Stimulated activated CD4-positive, alpha-beta T cell treated with anti-CD3 and anti-CD28 coated beads, Interleukin-4, amount 100 ng/mL, for 48 hours (primary cell): ENCODE results near the gene MAP3K7.

Experiments used
- DNase-seq, 2 donors: peaks; one replicate each; pipeline ENCODE4 v3.0.0-alpha.2; 2020; ENCODE audit warnings: low read depth in 2 of 2

The MAP3K7 gene

DNA sequence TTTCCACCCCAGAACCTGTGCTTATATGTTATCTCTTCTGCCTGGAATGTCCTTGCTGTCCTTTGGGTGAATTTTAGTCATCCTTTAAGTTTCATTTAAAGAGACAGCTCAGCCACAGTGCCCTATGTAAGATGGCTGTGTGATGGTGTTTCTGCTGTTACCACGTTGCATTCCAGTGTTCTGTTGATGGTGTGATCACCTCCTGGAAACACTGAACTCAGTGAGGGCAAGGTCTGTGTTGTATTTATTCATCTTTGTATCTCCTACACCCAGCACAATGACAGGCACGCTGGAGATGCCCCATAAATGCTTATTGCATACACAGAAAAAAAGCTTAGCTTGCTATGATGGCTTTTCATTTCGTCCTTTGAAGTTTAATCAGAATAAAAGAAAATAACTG lies 102.5 kb downstream of the MAP3K7 start:
- no peak for DNase-seq

DNA sequence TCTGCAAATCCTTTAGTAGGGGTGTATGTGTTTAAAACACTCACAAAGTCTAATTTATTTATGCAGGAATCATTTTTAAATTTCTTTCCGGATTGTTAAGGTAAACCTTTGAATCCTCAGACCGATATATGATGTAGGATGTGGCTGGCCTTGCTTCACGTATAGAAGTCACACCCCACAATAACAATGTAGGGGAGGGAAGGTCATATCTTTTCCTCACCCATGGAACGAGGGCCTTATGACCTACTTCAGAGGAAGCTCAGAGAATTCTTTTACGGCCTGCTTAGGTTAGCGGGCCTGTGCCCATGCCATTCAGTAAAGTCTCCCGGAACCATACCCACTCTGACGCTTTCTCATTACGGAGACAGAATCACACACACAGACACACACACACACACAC lies 102.9 kb downstream of the MAP3K7 start:
- no peak for DNase-seq

DNA sequence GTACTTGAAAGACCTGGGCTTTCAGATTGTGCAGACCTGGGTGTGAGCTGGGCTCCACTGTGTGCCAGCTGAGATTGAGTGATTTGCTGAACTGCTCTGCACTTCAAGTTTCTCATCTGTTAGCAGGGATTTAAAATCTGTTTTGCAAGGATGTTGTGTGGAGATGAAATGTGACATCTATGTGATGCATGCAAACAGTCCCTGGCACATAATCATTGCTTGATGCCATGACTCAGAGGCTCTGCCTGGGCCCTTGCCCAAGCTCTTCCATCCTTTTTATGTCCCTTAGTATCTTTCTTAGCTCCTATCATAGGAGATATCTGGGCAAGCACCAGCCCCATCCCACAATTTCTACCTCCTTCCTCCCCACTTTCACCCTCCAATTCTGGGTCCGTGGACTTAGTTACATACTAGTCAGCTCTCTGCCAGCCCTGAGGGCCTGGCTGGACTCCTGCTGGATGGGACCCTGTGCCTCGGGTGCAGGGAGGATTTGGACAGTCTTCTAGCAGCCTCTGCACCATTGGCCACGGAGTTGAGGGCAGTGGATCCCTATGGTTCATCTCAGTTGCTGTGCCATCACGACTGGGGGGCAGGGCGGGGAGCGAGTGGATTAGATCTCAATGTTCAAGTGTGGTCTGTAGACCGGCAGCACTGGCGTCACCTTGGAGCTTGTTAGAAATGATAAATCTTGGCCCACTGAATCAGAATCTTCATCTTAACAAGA lies 103.6 kb downstream of the MAP3K7 start:
- no peak for DNase-seq

DNA sequence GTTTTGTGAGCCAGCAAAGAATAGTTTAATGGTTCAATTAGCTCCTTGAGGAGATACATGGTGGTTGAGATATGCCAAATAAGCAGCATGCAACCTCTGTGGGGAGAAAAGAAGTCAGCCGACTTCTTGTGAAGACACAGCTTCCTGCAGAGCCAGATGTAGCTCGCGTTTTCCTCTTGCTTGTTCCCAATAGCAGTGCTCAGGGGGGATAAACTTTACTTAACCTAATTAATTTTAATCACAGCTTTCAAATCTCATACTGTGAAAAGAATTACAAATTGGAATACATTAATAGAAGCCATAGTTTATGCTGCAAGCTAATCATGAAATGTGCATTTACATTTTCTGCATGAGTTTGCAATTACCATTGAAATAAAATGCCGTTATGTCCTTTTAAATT lies 106.2 kb downstream of the MAP3K7 start:
- no peak for DNase-seq

DNA sequence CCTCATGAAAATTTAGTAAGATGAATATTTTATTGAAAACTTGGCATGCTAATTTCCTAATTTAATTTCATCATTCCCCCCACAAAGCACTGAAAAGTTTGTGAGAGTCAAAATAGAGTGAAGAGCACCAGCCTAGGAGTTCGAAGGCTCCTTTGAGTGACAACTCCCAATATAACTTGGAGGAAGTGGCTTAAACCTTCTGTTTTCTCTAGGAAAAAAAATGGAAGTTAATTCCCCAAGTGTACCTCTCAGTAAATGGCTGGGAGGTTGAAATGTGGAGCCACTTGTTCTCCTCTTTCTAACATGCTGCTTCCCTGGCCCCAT lies 107.3 kb downstream of the MAP3K7 start:
- DNase-seq: no peak

DNA sequence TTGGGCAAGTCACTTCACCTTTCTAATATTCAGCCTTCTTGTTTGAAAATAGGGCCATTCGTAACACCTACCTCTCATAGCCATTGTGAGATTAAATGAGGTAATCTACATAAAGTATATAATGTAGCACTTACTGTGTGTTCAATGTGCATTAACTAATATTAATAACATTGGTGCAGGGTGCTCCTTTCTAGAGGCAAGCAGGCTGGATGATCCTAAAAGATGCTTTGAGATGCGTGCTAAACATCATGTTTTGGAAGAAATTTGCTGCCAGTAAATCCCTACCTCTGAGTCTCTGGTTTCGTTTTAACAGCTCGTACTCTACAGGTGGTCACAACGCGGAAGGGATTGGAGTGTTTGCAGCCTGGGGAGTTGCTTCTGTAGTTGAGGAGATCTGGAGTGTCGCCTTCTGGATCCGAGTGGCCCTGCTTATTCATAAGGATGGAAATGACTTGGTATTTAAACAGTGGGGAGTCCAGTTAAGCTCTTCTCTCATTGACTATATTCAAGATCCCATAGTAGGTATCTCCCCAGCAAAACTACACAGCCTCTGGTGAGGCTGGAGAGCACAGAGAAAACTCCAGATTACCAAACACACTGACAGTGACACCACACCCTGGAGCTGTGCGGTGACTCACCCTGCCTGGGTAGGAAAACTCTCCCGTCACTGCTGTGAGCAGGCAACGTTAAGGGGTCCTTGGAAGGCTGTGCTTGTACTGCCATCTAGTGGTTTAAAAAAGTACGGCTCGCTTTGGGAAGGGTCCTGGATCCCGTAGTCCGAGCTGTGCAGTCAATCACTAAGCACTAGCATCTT lies 107.9 kb downstream of the MAP3K7 start:
- DNase-seq: peak; percentile 66 to 84

DNA sequence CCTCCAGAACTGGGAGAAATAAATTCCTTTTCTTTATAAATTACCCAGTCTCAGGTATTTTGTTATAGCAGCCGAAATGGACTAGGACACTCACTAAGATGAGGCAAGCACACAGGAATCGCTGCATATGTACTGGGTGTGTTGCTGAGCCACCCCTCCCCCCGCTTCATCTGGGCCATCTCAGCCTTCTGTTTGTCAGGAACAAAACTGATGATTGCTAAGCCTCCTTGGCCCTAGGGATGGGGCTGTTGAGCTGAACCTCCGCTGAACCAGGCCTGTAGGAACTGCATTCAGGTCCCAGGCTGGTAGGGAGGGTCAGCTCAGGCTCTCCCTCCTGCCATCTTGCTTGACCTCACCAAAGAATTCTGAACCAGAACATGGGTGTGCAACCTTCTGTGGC lies 108.6 kb downstream of the MAP3K7 start:
- DNase-seq: no peak

DNA sequence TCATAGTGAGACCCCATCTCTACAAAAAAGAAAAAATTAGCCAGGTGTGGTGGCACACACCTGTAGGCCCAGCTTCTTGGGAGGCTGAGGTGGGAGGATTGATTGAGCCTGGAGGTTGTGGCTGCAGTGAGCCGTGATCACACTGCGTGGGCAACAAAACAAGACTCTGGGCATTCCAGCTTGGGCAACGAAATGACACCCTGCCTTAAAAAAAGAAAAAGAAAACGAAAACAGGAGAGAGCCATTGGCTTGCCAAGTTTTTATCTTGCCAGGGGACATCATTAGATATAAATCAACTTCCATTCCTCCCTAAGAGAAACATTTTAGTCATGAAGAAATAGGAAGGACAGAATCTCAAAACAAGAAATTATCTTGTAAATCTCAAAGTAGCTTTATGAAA lies 109.5 kb downstream of the MAP3K7 start:
- DNase-seq: no peak

DNA sequence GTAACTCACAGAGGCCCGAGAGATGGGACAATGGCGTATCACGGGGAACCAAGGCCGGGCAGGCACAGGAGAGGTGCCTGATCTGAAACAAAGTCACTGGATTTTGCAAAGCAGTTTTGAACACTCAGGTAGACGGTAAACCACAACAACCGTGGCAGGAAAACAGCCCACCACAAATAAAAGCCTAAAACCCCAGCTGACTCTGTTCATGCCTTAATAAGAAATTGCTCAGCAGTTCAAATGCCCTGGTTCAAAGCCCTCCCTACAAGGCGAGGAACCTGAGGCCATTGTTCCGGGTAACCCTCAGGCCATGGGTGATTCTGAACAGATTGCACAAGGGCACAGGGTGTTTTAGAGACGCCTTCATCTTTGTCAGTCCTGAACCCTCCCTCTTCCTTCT lies 114.2 kb downstream of the MAP3K7 start:
- no peak for DNase-seq

DNA sequence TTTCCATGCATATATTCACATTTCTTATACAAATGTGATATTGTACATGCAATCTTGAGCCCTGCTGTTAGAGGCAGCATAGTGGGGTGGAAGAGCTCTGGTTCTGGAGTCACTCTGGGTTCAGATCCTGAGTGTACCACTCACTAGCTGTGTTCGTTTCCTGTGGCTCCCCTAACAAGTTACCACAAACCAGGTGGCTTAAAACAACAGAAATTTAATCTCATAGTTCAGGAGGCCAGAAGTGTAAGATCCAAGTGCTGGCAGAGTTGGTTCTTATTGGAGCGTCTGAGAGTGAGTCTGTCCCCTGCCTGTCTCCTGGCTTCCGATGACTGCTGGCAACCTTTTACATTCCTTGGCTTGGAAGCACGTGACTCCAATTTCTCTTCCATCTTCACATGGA lies 115.6 kb downstream of the MAP3K7 start:
- DNase-seq: no peak

DNA sequence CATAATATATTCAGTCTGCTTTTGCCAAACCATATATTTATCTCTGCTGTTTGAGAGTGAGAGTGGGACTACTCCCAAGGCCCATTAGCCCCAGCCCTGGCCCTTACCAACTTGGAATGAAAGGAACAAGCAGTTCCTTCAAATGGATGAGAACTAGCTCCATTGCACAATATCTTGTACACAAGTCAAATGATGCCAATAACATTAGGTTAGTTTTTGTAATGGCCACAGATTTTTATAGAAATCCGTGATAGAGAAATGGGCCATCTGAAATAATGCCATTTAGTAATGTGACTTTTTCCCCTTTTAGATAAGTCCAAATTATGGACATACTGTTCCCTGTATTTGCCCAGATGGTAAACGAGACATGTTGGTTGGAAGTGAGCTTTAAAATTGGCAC lies 117.0 kb downstream of the MAP3K7 start:
- DNase-seq: no peak

DNA sequence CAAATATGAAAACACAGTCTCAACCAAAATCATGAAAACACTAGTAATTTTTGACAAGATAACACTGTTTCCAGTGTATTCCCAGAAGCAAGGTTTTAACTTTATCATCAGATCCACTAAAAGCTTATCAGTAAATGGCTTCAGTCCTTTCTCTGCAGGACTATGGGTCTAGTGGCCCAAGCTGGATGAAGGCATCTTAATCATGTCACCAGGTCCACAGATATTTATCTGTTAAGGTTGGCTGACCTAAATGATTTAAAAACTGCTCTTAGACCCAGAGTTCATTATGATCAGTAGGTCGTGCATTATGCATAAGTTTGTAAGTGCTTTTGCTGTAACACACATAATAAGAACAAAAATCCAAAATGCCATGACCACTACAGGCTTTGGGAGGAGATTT lies 118.0 kb downstream of the MAP3K7 start:
- DNase-seq: no peak

DNA sequence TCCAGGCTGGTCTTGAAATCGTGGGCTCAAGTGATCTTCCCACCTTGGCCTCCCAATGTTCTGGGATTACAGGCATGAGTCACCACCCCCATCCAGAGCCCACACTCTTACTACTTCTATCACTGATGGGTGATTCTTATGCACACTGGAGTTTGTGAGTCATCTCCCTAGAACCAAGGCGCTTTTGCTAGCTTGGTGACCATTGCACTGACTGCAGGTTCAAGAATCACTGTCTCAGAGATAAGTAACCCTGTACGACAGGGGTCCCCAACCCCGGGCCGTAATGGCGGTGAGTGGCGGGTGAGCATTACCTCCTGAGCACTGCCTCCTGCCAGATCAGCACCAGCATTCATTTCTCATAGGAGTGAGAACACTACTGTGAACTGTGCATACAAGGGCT lies 118.8 kb downstream of the MAP3K7 start:
- DNase-seq: no peak

DNA sequence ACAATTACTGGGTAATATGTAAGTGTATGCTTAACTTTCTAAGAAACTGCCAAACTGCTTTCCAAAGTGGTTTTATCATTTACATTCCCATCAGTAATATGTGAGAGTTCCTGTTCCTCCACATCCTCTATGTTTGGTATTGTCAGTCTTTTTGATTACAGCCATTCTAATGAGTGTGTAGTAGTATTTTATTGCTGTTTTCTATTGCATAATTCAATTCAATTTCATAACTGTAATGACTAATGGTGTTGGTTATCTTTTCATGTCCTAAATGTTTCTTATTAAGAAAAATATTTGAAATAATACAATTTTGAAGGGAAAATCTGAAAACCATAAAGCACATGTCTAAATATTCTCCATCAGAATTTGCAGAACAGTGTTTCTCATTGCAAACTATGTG lies 119.3 kb downstream of the MAP3K7 start:
- no peak for DNase-seq

DNA sequence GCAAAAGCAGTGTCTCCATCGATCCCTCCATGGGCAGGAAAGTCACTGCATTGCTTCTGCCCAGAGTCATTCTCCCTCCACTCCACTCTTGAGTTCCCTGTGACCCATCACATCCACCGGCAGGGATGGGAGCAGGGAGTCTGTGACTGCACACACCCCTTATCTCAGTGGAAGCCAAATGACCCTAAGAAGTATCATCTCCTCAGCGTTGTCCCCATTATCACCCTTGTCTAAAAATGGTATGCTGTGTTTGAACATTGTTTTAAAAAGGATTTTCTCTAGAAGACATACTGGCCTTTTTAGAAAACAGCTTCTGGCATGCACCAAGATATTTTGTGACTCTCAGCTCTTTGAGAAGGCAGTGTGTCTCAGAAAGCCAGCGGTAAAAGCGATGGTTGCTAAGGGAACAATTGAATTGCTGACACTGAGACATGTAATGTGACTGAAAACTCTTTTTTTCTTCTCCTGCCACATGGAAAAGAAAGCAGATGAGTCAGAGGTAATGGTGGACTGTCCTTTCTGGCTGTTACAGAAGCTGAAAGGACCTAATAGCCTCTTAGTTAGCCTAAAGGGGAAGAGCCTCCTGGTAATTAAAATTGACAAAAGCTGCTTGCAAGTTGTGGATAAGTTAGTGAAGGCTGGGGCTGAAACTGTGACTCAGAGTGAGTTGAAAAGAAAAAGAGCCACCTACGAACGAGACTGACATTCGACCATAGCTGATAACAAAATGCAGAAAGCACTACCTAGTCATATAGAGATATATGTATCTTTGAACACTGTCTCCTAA lies 120.5 kb downstream of the MAP3K7 start:
- DNase-seq: no peak

DNA sequence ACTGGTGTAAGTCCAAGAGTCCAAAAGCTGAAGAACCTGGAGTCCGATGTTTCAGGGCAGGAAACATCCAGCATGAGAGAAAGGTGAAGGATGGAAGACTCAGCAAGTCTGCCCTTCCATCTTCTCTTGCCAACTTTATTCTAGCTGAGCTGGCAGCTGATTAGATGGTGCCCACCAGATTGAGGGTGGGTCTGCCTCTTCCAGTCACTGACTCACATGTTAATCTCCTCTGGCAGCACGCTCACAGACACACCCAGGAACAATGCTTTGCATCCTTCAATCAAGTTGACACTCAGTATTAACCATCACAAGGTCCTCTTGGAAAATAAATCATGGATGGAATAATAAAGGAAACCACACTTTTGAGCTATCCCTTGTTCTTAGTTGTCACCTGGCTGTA lies 121.2 kb downstream of the MAP3K7 start:
- no peak for DNase-seq

DNA sequence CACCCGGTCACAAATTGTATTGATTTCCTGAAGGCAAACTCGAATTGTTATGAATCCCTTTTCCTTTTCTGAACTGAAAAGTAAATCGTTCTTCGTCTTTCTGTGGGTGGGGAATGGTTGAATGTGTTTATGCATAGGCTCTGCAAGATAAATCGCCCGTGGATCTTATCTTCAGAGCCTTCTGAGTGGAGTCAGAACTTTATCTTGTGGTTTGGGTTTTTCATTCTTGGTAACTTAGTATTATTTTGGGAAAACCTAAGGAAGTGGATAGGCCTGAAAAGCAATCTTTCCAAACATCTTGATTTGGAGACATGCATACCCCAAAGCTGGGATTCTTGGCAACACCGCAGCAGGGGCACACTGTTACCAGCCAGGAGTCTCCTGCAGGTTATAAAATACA lies 122.4 kb downstream of the MAP3K7 start:
- DNase-seq: no peak

DNA sequence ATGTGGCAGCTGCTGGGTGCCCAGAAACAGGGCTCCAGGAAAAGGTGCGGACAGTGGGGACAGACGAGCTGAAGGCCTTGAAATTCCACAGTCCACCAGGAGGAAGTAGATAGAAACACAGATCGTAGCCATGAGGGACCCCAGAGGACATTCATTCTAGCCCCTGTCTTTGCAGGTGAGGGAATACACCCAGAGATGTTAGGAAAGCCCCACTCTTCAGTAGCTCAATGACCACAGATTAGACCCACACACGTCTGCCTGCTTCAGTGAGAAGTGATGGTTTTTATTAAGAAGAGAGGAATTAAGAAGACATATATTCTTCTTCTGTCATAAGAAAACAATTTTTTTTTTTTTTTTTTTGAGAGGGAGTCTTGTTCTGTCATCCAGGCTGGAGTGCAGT lies 123.0 kb downstream of the MAP3K7 start:
- DNase-seq: no peak
